ENCODE measurements around the gene PRKCE.

The PRKCE gene

GRCh38 chr2:45653122-45653913 is 1.8 kb downstream of the PRKCE start:
- peaks cover 42% of the 10 kb centered on the region for H3K79me1 ChIP-seq (replicated peaks; ENCODE audit: low read length, poor library complexity, severe bottlenecking)
- 91% methylated on average over 4 of the region's 5 CpGs for WGBS
- DNase-seq: peak; percentile 33

DNA sequence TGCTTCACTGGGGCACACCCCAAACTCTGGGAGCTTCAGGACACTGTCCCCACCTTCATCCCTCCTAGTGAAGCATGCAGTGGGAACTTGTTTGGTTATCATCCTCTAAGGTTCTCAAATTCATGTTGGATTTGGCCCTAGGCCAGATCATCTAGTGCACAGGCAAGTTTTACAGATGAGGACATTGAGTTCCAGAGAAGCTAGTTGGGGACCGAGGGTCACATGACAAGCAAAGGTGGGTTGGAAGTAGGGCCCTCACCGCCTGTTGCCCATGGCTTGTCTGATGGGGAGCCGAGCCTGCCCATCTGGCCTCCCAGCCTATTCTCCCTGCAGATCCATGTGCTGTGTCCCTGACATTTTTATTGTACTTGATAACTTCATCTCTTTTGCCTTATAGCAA is 2.8 kb downstream of the PRKCE start:
- no peak overlapping the region for H4K91ac ChIP-seq (ENCODE audit: low read length)
- no peak overlapping the region for H2BK5ac ChIP-seq (ENCODE audit: low read depth, low read length, poor library complexity, severe bottlenecking)
- H3K4ac ChIP-seq (ENCODE audit: low read depth in 1 of 2, low read length in 2 of 2): no peak overlapping the region
- peak overlapping the region; percentile 95 for H3K9ac ChIP-seq (ENCODE audit: low read length)
- no peak overlapping the region for H2BK12ac ChIP-seq (ENCODE audit: low read length in 2 of 2)
- peaks cover 11% of the 10 kb centered on the region for H3K4me1 ChIP-seq (ENCODE audit: control insufficient read depth, insufficient read depth, low read depth, low read length)
- H4K8ac ChIP-seq (ENCODE audit: low read length): no peak overlapping the region
- no peak overlapping the region for H2AK5ac ChIP-seq (ENCODE audit: low read length, severe bottlenecking)
- no peak overlapping the region for H2BK15ac ChIP-seq (ENCODE audit: low read depth, poor library complexity, severe bottlenecking)
- no peak overlapping the region for H2AFZ ChIP-seq (ENCODE audit: low read depth, low read length)
- peak overlapping the region in 1 of 2 experiments; percentile 26 for H3K14ac ChIP-seq (ENCODE audit: low read length in 2 of 2)
- peaks cover 0 to 5% of the 10 kb centered on the region in 2 experiments for H3K36me3 ChIP-seq (ENCODE audit: control insufficient read depth in 1 of 2, insufficient read depth in 2 of 2, low read depth in 1 of 2, low read length in 2 of 2)
- peak overlapping the region in 1 of 2 experiments; percentile 92 for H3K4me3 ChIP-seq (ENCODE audit: insufficient read depth in 1 of 2, low read depth in 1 of 2, low read length in 2 of 2)
- 93% methylated on average over 2 of the region's 3 CpGs for WGBS
- peaks cover 45% of the 10 kb centered on the region for H3K79me1 ChIP-seq (replicated peaks; ENCODE audit: low read length, poor library complexity, severe bottlenecking)
- H2BK120ac ChIP-seq (ENCODE audit: low read depth, low read length): no peak overlapping the region
- DNase-seq: no peak
- H3K4me2 ChIP-seq (ENCODE audit: low read length, poor library complexity, severe bottlenecking): no peak overlapping the region
- no peak overlapping the region for H3K18ac ChIP-seq (ENCODE audit: low read depth in 1 of 2, low read length in 2 of 2)
- H3K27me3 ChIP-seq (ENCODE audit: control insufficient read depth in 1 of 2, insufficient read depth in 1 of 2, low read length in 2 of 2): no peaks in the 10 kb centered on the region
- no peak overlapping the region for H3K23ac ChIP-seq (ENCODE audit: low read length in 2 of 2)
- H3K27ac ChIP-seq (ENCODE audit: low read length, poor library complexity, severe bottlenecking): no peak overlapping the region
- no peaks in the 10 kb centered on the region for H3K9me3 ChIP-seq (ENCODE audit: control insufficient read depth, low read length)

More at GRCh38 chr2:45653122-45653913, 1.8 kb downstream of the PRKCE start:
- no peak overlapping the region for H3K14ac ChIP-seq (ENCODE audit: low read length in 2 of 2)
- H2BK120ac ChIP-seq (ENCODE audit: low read depth, low read length): no peak overlapping the region
- no peak overlapping the region for H4K8ac ChIP-seq (ENCODE audit: low read length)
- H3K4me1 ChIP-seq (ENCODE audit: control insufficient read depth, insufficient read depth, low read depth, low read length): peaks cover 11% of the 10 kb centered on the region
- H3K9me3 ChIP-seq (ENCODE audit: control insufficient read depth, low read length): no peaks in the 10 kb centered on the region
- no peak overlapping the region for H3K4me2 ChIP-seq (ENCODE audit: low read length, poor library complexity, severe bottlenecking)
- no peak overlapping the region for H2BK15ac ChIP-seq (ENCODE audit: low read depth, poor library complexity, severe bottlenecking)
- H3K36me3 ChIP-seq (ENCODE audit: control insufficient read depth in 1 of 2, insufficient read depth in 2 of 2, low read depth in 1 of 2, low read length in 2 of 2): peaks cover 0 to 5% of the 10 kb centered on the region in 2 experiments
- H3K18ac ChIP-seq (ENCODE audit: low read depth in 1 of 2, low read length in 2 of 2): no peak overlapping the region
- no peak overlapping the region for H2AK5ac ChIP-seq (ENCODE audit: low read length, severe bottlenecking)
- H4K91ac ChIP-seq (ENCODE audit: low read length): no peak overlapping the region
- H3K4ac ChIP-seq (ENCODE audit: low read depth in 1 of 2, low read length in 2 of 2): no peak overlapping the region
- H3K27ac ChIP-seq (ENCODE audit: low read length, poor library complexity, severe bottlenecking): no peak overlapping the region
- H2AFZ ChIP-seq (ENCODE audit: low read depth, low read length): no peak overlapping the region
- peak overlapping the region; percentile 95 for H3K9ac ChIP-seq (ENCODE audit: low read length)
- no peak overlapping the region for H2BK12ac ChIP-seq (ENCODE audit: low read length in 2 of 2)
- H3K27me3 ChIP-seq (ENCODE audit: control insufficient read depth in 1 of 2, insufficient read depth in 1 of 2, low read length in 2 of 2): no peaks in the 10 kb centered on the region
- no peak overlapping the region for H2BK5ac ChIP-seq (ENCODE audit: low read depth, low read length, poor library complexity, severe bottlenecking)
- no peak overlapping the region for H3K23ac ChIP-seq (ENCODE audit: low read length in 2 of 2)
- peak overlapping the region in 1 of 2 experiments; percentile 92 for H3K4me3 ChIP-seq (ENCODE audit: insufficient read depth in 1 of 2, low read depth in 1 of 2, low read length in 2 of 2)

DNA sequence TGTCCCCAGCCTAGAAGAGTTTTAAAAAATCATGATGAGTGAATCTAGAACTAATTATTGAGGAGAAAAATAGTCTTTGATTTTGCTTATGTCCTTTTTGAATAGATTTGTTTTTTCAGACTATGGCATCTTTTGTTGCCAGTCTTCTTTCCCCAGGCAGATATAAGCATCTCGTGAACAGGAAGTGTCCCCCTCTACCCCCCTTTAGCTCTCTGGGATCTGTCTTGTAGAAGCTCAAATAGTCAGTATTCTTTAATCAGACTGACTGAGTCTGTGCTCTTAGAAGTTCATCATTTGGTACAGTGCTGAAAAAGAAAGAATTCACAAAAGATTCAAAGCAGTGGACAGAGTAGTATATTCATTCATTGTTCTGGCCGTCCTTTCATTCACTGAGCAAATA is 10.4 kb downstream of the PRKCE start:
- Histone ChIP-seq H2BK15ac (ENCODE audit: low read depth, poor library complexity, severe bottlenecking) (no peak overlapping the region), H4K91ac (ENCODE audit: low read length) (no peak overlapping the region), H3K4me2 (ENCODE audit: low read length, poor library complexity, severe bottlenecking) (no peak overlapping the region), H2BK12ac (ENCODE audit: low read length in 2 of 2) (no peak overlapping the region), H2AFZ (ENCODE audit: low read depth, low read length) (no peak overlapping the region), H3K14ac (ENCODE audit: low read length in 2 of 2) (no peak overlapping the region), H2AK5ac (ENCODE audit: low read length, severe bottlenecking) (no peak overlapping the region), H3K4ac (ENCODE audit: low read depth in 1 of 2, low read length in 2 of 2) (no peak overlapping the region), H3K18ac (ENCODE audit: low read depth in 1 of 2, low read length in 2 of 2) (no peak overlapping the region), H3K27ac (ENCODE audit: low read length, poor library complexity, severe bottlenecking) (no peak overlapping the region), H3K4me1 (ENCODE audit: control insufficient read depth, insufficient read depth, low read depth, low read length) (no peaks in the 10 kb centered on the region), H3K27me3 (ENCODE audit: control insufficient read depth in 1 of 2, insufficient read depth in 1 of 2, low read length in 2 of 2) (no peaks in the 10 kb centered on the region), H4K8ac (ENCODE audit: low read length) (no peak overlapping the region), H2BK5ac (ENCODE audit: low read depth, low read length, poor library complexity, severe bottlenecking) (no peak overlapping the region), H3K79me1 (replicated peaks; ENCODE audit: low read length, poor library complexity, severe bottlenecking) (peaks cover 26% of the 10 kb centered on the region), H2BK120ac (ENCODE audit: low read depth, low read length) (no peak overlapping the region), H3K9ac (ENCODE audit: low read length) (no peak overlapping the region), H3K4me3 (ENCODE audit: insufficient read depth in 1 of 2, low read depth in 1 of 2, low read length in 2 of 2) (no peak overlapping the region), H3K9me3 (ENCODE audit: control insufficient read depth, low read length) (no peaks in the 10 kb centered on the region), H3K23ac (ENCODE audit: low read length in 2 of 2) (no peak overlapping the region), H3K36me3 (ENCODE audit: control insufficient read depth in 1 of 2, insufficient read depth in 2 of 2, low read depth in 1 of 2, low read length in 2 of 2) (peaks cover 0 to 12% of the 10 kb centered on the region in 2 experiments)
- 100% methylated on average over 1 of the region's 2 CpGs for WGBS
- DNase-seq: no peak

GRCh38 chr2:45664635-45665261 is 13.3 kb downstream of the PRKCE start:
- 88% methylated on average over 1 of the region's 2 CpGs for WGBS
- Histone ChIP-seq H4K8ac (ENCODE audit: low read length) (no peak overlapping the region), H2BK15ac (ENCODE audit: low read depth, poor library complexity, severe bottlenecking) (no peak overlapping the region)

More at GRCh38 chr2:45664635-45665261, 13.3 kb downstream of the PRKCE start:
- Histone ChIP-seq H3K14ac (ENCODE audit: low read length in 2 of 2) (no peak overlapping the region), H3K36me3 (ENCODE audit: control insufficient read depth in 1 of 2, insufficient read depth in 2 of 2, low read depth in 1 of 2, low read length in 2 of 2) (peaks cover 0 to 1% of the 10 kb centered on the region in 2 experiments), H2AFZ (ENCODE audit: low read depth, low read length) (no peak overlapping the region), H3K27ac (ENCODE audit: low read length, poor library complexity, severe bottlenecking) (no peak overlapping the region), H3K9me3 (ENCODE audit: control insufficient read depth, low read length) (no peaks in the 10 kb centered on the region), H3K4me1 (ENCODE audit: control insufficient read depth, insufficient read depth, low read depth, low read length) (peaks cover 2% of the 10 kb centered on the region), H2BK12ac (ENCODE audit: low read length in 2 of 2) (no peak overlapping the region), H3K18ac (ENCODE audit: low read depth in 1 of 2, low read length in 2 of 2) (no peak overlapping the region), H4K91ac (ENCODE audit: low read length) (no peak overlapping the region), H3K4me2 (ENCODE audit: low read length, poor library complexity, severe bottlenecking) (no peak overlapping the region), H3K4ac (ENCODE audit: low read depth in 1 of 2, low read length in 2 of 2) (no peak overlapping the region), H3K4me3 (ENCODE audit: insufficient read depth in 1 of 2, low read depth in 1 of 2, low read length in 2 of 2) (no peak overlapping the region), H2BK120ac (ENCODE audit: low read depth, low read length) (no peak overlapping the region), H3K23ac (ENCODE audit: low read length in 2 of 2) (no peak overlapping the region), H2AK5ac (ENCODE audit: low read length, severe bottlenecking) (no peak overlapping the region), H2BK5ac (ENCODE audit: low read depth, low read length, poor library complexity, severe bottlenecking) (no peak overlapping the region), H3K9ac (ENCODE audit: low read length) (no peak overlapping the region), H3K27me3 (ENCODE audit: control insufficient read depth in 1 of 2, insufficient read depth in 1 of 2, low read length in 2 of 2) (no peaks in the 10 kb centered on the region), H3K79me1 (replicated peaks; ENCODE audit: low read length, poor library complexity, severe bottlenecking) (peaks cover 19% of the 10 kb centered on the region)
- no peak for DNase-seq

Measured in mesenchymal stem cell (in vitro differentiated cells and primary cell).